ENCODE results near the gene UBASH3A. TPM values are rescaled to one million over a fixed set of nuclear protein-coding genes. Genes with fewer than 3 reads are reported as not detected.

UBASH3A gene
- total RNA-seq, 1 experiment from 2014 or later: not detected

DNA sequence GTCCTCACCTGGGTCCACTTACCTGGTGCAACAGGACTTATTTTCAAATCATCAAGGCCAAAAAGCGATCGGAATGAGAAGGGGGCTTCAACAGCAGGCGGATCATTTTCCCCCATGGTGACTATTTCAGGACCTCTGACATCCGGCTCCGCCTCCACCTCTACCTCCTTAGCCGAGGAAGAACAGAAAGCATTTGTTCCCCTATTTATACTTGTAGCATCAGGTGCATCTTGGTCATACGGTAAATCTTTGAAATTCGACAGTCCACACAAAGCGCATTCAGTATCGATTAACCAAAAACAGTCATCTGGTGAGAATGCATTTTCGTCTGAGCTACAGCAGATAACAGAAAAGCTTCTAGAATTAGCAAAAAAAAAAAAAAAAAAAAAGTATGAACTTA lies 8.4 kb upstream of the UBASH3A start:
- H3K27ac Mint-ChIP-seq (ENCODE audit: low read depth, unreplicated experiment): peak overlapping the region; percentile 84
- CTCF ChIA-PET: interaction anchor here (0.6 kb wide), 1 partner anchor 8 kb away, joined by 3 read pairs; the partner anchor contains the start of gene UBASH3A
- no peak for TF ChIP-seq CTCF (IDR thresholded peaks at IDR 0.05; ENCODE audit: unreplicated experiment)
- H3K36me3 Mint-ChIP-seq (ENCODE audit: insufficient read depth, unreplicated experiment): no peaks in the 10 kb centered on the region
- no peak for DNase-seq (ENCODE audit: unreplicated experiment)
- H3K9me3 Mint-ChIP-seq (ENCODE audit: unreplicated experiment): no peaks in the 10 kb centered on the region
- intact Hi-C loops (cut with micrococcal nuclease): no loop called here
- H3K4me1 Mint-ChIP-seq (ENCODE audit: insufficient read depth, unreplicated experiment): peaks cover 6% of the 10 kb centered on the region
- peak overlapping the region; percentile 67 for H3K4me3 Mint-ChIP-seq (ENCODE audit: unreplicated experiment)
- POLR2A ChIA-PET: no interaction called here
- H3K27me3 Mint-ChIP-seq (ENCODE audit: insufficient read depth, unreplicated experiment): peaks cover 11% of the 10 kb centered on the region
- BruUV-seq (replicated peaks): TSS peak; percentile 82

DNA sequence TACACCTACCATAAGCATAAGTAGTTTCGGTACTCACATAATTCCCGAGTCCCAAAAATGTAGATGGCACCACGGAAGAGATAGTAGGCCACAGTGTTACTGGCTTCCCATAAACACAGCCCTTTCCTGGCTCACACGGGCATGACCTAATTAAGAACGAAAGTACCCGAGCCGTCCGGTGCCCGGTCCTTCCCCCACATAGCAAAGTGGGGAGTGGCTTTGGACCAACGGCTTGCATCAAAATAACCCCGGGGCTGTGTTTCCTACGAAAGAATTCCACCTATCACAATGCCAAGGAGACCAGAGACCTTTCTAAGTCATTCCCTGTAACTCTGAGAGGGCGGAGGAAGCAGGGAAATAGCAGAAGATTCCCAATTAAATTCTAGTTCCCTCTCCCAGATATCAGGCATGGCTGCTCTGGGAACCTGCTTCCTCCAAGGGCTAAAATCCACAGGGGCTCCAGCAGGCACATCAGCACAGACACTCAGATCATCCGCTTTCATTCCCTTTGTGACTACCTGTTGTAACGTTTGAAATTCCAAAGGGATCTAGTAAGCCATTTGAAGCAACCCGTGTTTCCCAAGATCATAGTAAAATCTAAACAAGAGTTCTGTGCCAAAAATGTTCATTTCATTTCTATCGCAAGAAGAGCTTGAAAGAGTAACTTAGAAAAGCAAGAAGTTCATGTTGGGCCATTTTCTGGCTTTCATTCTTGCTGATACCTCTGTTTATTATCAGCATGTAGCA lies 7.6 kb upstream of the UBASH3A start, which contains the start of gene TMPRSS3:
TSS of gene TMPRSS3 (minus strand) at position 148 of the 747 bp plus-strand sequence. CDS start 635 bp downstream, outside the sequence.
- no peaks in the 10 kb centered on the region for H3K36me3 Mint-ChIP-seq (ENCODE audit: insufficient read depth, unreplicated experiment)
- H3K27ac Mint-ChIP-seq (ENCODE audit: low read depth, unreplicated experiment): peak within 1 kb of the TSS; percentile 84
- BruUV-seq (replicated peaks): no TSS peak
- no peaks in the 10 kb centered on the region for H3K9me3 Mint-ChIP-seq (ENCODE audit: unreplicated experiment)
- peak; percentile 85 for DNase-seq (ENCODE audit: unreplicated experiment)
- TF ChIP-seq CTCF (IDR thresholded peaks at IDR 0.05; ENCODE audit: unreplicated experiment): no peak
- CTCF ChIA-PET: no interaction called here
- H3K27me3 Mint-ChIP-seq (ENCODE audit: insufficient read depth, unreplicated experiment): peaks cover 11% of the 10 kb centered on the region
- intact Hi-C loops (cut with micrococcal nuclease): no loop called here
- H3K4me3 Mint-ChIP-seq (ENCODE audit: unreplicated experiment): peak within 1 kb of the TSS; percentile 67
- POLR2A ChIA-PET: interaction anchor here (0.9 to 1.2 kb wide), 3 partner anchors 9 to 68 kb away, joined by 3 to 5 read pairs (median 5); no protein-coding TSS in a partner anchor
- H3K4me1 Mint-ChIP-seq (ENCODE audit: insufficient read depth, unreplicated experiment): peaks cover 6% of the 10 kb centered on the region

- Mint-ChIP-seq H3K4me3 (ENCODE audit: unreplicated experiment) (no peak overlapping the region), H3K4me1 (ENCODE audit: insufficient read depth, unreplicated experiment) (peaks cover 6% of the 10 kb centered on the region), H3K36me3 (ENCODE audit: insufficient read depth, unreplicated experiment) (no peaks in the 10 kb centered on the region), H3K27ac (ENCODE audit: low read depth, unreplicated experiment) (peak overlapping the region; percentile 4), H3K27me3 (ENCODE audit: insufficient read depth, unreplicated experiment) (peaks cover 6% of the 10 kb centered on the region), H3K9me3 (ENCODE audit: unreplicated experiment) (peaks cover 7% of the 10 kb centered on the region)
- CTCF ChIA-PET: no interaction called here
- POLR2A ChIA-PET: interaction anchor here (0.9 to 1.2 kb wide), 3 partner anchors 10 to 69 kb away, joined by 3 to 5 read pairs (median 5); no protein-coding TSS in a partner anchor
- intact Hi-C loops (cut with micrococcal nuclease): no loop called here
- DNase-seq (ENCODE audit: unreplicated experiment): no peak
- no peak for TF ChIP-seq CTCF (IDR thresholded peaks at IDR 0.05; ENCODE audit: unreplicated experiment)
- BruUV-seq (replicated peaks): no TSS peak
Observed at GRCh38 chr21:42396799-42397745, 6.6 kb upstream of the UBASH3A start.

Measured in MCF 10A (cell line).